K562 (cell line): ENCODE data around the gene CIB2. TPM values are rescaled to one million over a fixed set of nuclear protein-coding genes. Genes with fewer than 3 reads are reported as not detected.

Experiments
- ATAC-seq: fragments of 200-7000 bp; cut with Tn5 transposase; 3 replicates; pipeline ENCODE4 v1.9.1; 2020; ENCODE audit warnings: moderate library complexity
- BruUV-seq: library from RNA; stranded (reverse); fragments of 400-500 nt; replicated peaks from 2 replicates; lab custom pipeline; 2021; lab: Mats Ljungman, UMichigan
- CTCF ChIA-PET: fragments of 300-600 bp; formaldehyde crosslinking; extraction: SDS; loops from one replicate; lab custom pipeline; 2021; ENCODE audit warnings: low intra/inter-chr PET ratio; lab: Yijun Ruan, JAX
- POLR2A ChIA-PET: fragments of 300-600, 350-650 bp; sonication (Branson Sonifier 250); formaldehyde crosslinking; extraction: SDS; loops from one replicate; lab custom pipeline; 2021; ENCODE audit warnings: antibody characterized with exemption, inconsistent platforms; lab: Yijun Ruan, JAX
- DNase-seq, 4 experiments: peaks; one replicate each; pipeline versions ENCODE4 v3.0.0 to v3.0.0-alpha.2; 2011 to 2018; ENCODE audit warnings: low spot score in 3 of 4, mixed read lengths in 3 of 4; ENCODE audit errors: extremely low read depth in 1 of 4
- FAIRE-seq: peaks from 2 replicates; lab custom pipeline; 2011; peaks lifted over from hg19 to GRCh38; lab: Jason Lieb, UNC
- H2AFZ ChIP-seq: 2 replicates; pipeline ENCODE4 v1.6.0; 2011; ENCODE audit warnings: low read depth, low read length, control low read depth, inconsistent platforms
- H3K27ac ChIP-seq: fragments of 200-600 bp; 3 replicates; pipeline ENCODE4 v1.8.0; 2011; ENCODE audit warnings: low read depth, mild to moderate bottlenecking, control low read depth, inconsistent platforms, low read length, moderate library complexity, mixed read lengths; ENCODE audit errors: extremely low read depth
- H3K27me3 ChIP-seq, 2 experiments: fragments of 300-600 bp in 1 of 2; 2 replicates in 1 of 2; 3 replicates in 1 of 2; pipeline versions ENCODE4 v1.6.0 to v1.8.0; 2011; ENCODE audit warnings: inconsistent platforms in 2 of 2, low read length in 2 of 2, mild to moderate bottlenecking in 1 of 2, mixed read lengths in 1 of 2, moderate library complexity in 1 of 2; ENCODE audit not compliant: control insufficient read depth in 2 of 2, insufficient read depth in 2 of 2
- H3K36me3 ChIP-seq: fragments of 300-600 bp; 3 replicates; pipeline ENCODE4 v1.8.0; 2011; ENCODE audit warnings: mild to moderate bottlenecking, low read length, inconsistent platforms; ENCODE audit not compliant: control insufficient read depth, insufficient read depth
- H3K4me1 ChIP-seq, 2 experiments: fragments of 200-600 bp in 1 of 2; replicated peaks in 1 of 2; 2 replicates in 1 of 2; 3 replicates in 1 of 2; pipeline versions ENCODE4 v1.5.1 to v1.8.0; 2011; ENCODE audit warnings: inconsistent platforms in 2 of 2, low read length in 2 of 2, mild to moderate bottlenecking in 1 of 2, mixed read lengths in 1 of 2, moderate library complexity in 1 of 2; ENCODE audit not compliant: control insufficient read depth in 2 of 2, insufficient read depth in 2 of 2
- H3K4me2 ChIP-seq: 2 replicates; pipeline ENCODE4 v1.6.1; 2011; ENCODE audit warnings: low read length, control low read depth, inconsistent platforms, mixed read lengths; ENCODE audit not compliant: insufficient read depth
- H3K4me3 ChIP-seq: fragments of 200-600 bp; sonication (generic), shearing (Covaris generic); 2 replicates; pipeline ENCODE4 v1.5.1; 2016; ENCODE audit warnings: control low read depth, inconsistent platforms
- H3K79me2 ChIP-seq: fragments of 200-600 bp; 3 replicates; pipeline ENCODE4 v1.8.0; 2011; ENCODE audit warnings: low read length, inconsistent platforms; ENCODE audit not compliant: control insufficient read depth, insufficient read depth
- H3K9ac ChIP-seq, 2 experiments: 2 replicates each; pipeline versions ENCODE4 v1.6.0 to v1.6.1; 2011; ENCODE audit warnings: low read depth in 2 of 2, low read length in 2 of 2, control low read depth in 1 of 2, inconsistent platforms in 1 of 2, mild to moderate bottlenecking in 1 of 2, mixed read lengths in 1 of 2; ENCODE audit not compliant: insufficient read depth in 1 of 2
- H3K9me1 ChIP-seq: one replicate; pipeline ENCODE4 v1.6.0; 2011; ENCODE audit warnings: inconsistent platforms, mild to moderate bottlenecking, low read length, moderate library complexity; ENCODE audit not compliant: control insufficient read depth, insufficient read depth
- H3K9me3 ChIP-seq: replicated peaks from 2 replicates; pipeline ENCODE4 v1.5.1; 2011; ENCODE audit warnings: low read depth, low read length, inconsistent platforms; ENCODE audit not compliant: control insufficient read depth, insufficient read depth
- H4K20me1 ChIP-seq: replicated peaks from 2 replicates; pipeline ENCODE4 v1.6.1; 2011; ENCODE audit warnings: low read length, inconsistent platforms, mixed read lengths; ENCODE audit not compliant: control insufficient read depth, insufficient read depth
- CC2D1A ChIP-seq: fragments of 450-650 bp; IDR thresholded peaks from 2 replicates; pipeline ENCODE4 v1.6.1; 2017; ENCODE audit warnings: mild to moderate bottlenecking
- CREB5 ChIP-seq: fragments of 250-450 bp; sonication (Bioruptor Pico); IDR thresholded peaks from 2 replicates; pipeline ENCODE4 v1.5.0; 2020; ENCODE audit warnings: mild to moderate bottlenecking
- ETV1 ChIP-seq: fragments of 450-650 bp; conservative IDR thresholded peaks from 2 replicates; pipeline ENCODE4 v1.6.1; 2016; ENCODE audit warnings: missing genetic modification characterization, control low read depth, low read depth, missing compliant biosample characterization
- ID3 ChIP-seq, 2 experiments: fragments of 250-450 bp in 1 of 2; fragments of 450-650 bp in 1 of 2; sonication (Bioruptor Pico) in 1 of 2; IDR thresholded peaks; 2 replicates each; pipeline versions ENCODE4 v1.6.1 to v1.8.0; 2016 to 2021; ENCODE audit warnings: mild to moderate bottlenecking in 2 of 2, moderate library complexity in 2 of 2, missing compliant biosample characterization in 1 of 2, missing genetic modification characterization in 1 of 2
- MLLT1 ChIP-seq, 2 experiments: fragments of 450-650 bp; IDR thresholded peaks; 2 replicates each; pipeline ENCODE4 v1.6.1; 2016
- NELFE ChIP-seq: IDR thresholded peaks from 2 replicates; pipeline ENCODE4 v1.6.1; 2011; ENCODE audit warnings: mild to moderate bottlenecking; ENCODE audit not compliant: insufficient read depth, insufficient read length
- PREB ChIP-seq: sonication (generic); formaldehyde crosslinking; IDR thresholded peaks from 2 replicates; pipeline ENCODE4 v1.8.1; 2023; ENCODE audit warnings: mild to moderate bottlenecking, missing genetic modification reagents
- PTTG1 ChIP-seq: fragments of 450-650 bp; IDR thresholded peaks from 2 replicates; pipeline ENCODE4 v1.6.1; 2016; ENCODE audit warnings: low read depth, mild to moderate bottlenecking, missing genetic modification characterization, missing compliant biosample characterization
- RBM15 ChIP-seq: fragments of 200-400 bp; formaldehyde crosslinking; IDR thresholded peaks from 2 replicates; pipeline ENCODE4 v1.6.1; 2018; ENCODE audit warnings: mild to moderate bottlenecking, low read length, moderate library complexity; ENCODE audit not compliant: insufficient read depth
- ZNF175 ChIP-seq: fragments of 200-800 bp; sonication (Bioruptor generic); IDR thresholded peaks from 2 replicates; pipeline ENCODE4 v1.6.1; 2016; ENCODE audit warnings: low read depth, mild to moderate bottlenecking, missing genetic modification characterization, missing compliant biosample characterization
- ZNF232 ChIP-seq: sonication (generic); formaldehyde crosslinking; IDR thresholded peaks from 2 replicates; pipeline ENCODE4 v1.8.0; 2022; ENCODE audit warnings: mild to moderate bottlenecking, missing genetic modification reagents
- ZNF655 ChIP-seq: fragments of 250-450 bp; sonication (Bioruptor Pico); IDR thresholded peaks from 2 replicates; pipeline ENCODE4 v1.5.0; 2021
- WGBS: fragments of 100-300 bp; shearing (Covaris generic); methylation state at CpG from one replicate; pipeline ENCODE4 v1.1.6; 2016; ENCODE audit warnings: low coverage, mixed read lengths; ENCODE audit not compliant: insufficient coverage; ENCODE audit errors: missing lambda C conversion rate; 5-methylcytosine and 5-hydroxymethylcytosine counted together
- in situ Hi-C: fragments of 300-500 bp; cut with MboI; formaldehyde crosslinking; loops from 4 replicates; pipeline ENCODE4 v1.15.0; 2018; ENCODE audit warnings: inconsistent platforms, mixed read lengths
- intact Hi-C: fragments of 100-400 bp; cut with micrococcal nuclease; formaldehyde crosslinking; loops from 2 replicates; pipeline ENCODE4 v1.14.2; 2022
- polyA plus RNA-seq, 8 experiments: library from polyadenylated mRNA; depleted of rRNA in 4 of 8; stranded (reverse) in 5 of 8; unstranded in 3 of 8; fragments of >200 nt; fragmentation: Nextera tagmentation in 2 of 8; fragmentation: Illumina TruSeq in 1 of 8; extraction: Ambion mirVana in 2 of 8; extraction: Trizol in 1 of 8; gene quantifications; 2 replicates each; pipeline versions ENCODE4 v1.2.1 to v1.2.3, GENCODE V29; 2011 to 2014; ENCODE audit warnings: inconsistent platforms in 1 of 8, missing spikeins in 1 of 8
- total RNA-seq, 7 experiments: library from RNA; depleted of rRNA in 6 of 7; stranded (reverse); fragments of >200 nt in 6 of 7; fragmentation: Illumina TruSeq in 2 of 7; extraction: Trizol in 2 of 7; gene quantifications; 2 replicates each; pipeline versions ENCODE4 v1.2.1 to v1.2.3, GENCODE V29; 2011 to 2021; ENCODE audit warnings: low replicate concordance in 1 of 7

The CIB2 gene
- total and polyA plus RNA-seq, 9 of the 15 experiments (the other 6 are each of a cell fraction or from before 2014, with no cell fraction given) = 1.5 to 37.4 (median 19.4) TPM

- Histone ChIP-seq H3K4me2 (no peak overlapping the region), H2AFZ (no peak overlapping the region), H3K27ac (no peak overlapping the region), H4K20me1 (no peaks in the 10 kb centered on the region; the same call in 1 of the 2 replicates), H3K27me3 (no peaks in the 10 kb centered on the region), H3K79me2 (no peaks in the 10 kb centered on the region), H3K4me3 (no peak overlapping the region), H3K9me3 (no peaks in the 10 kb centered on the region), H3K9ac (no peak overlapping the region), H3K36me3 (no peaks in the 10 kb centered on the region), H3K9me1 (no peaks in the 10 kb centered on the region), H3K4me1 (peaks cover 5 to 9% of the 10 kb centered on the region in 2 experiments; a peak in 3 of 5 replicates)
- in situ Hi-C loops = no loop called here
- BruUV-seq = no TSS peak
- ATAC-seq (no peak; the same call in 2 of the 3 replicates), FAIRE-seq (no peak), DNase-seq (no peak)
- TF ChIP-seq CREB5 (CRISPR knock-in tag) (no peak), RBM15 (no peak), ZNF232 (CRISPR knock-in tag) (no peak), NELFE (no peak), ID3 (CRISPR knock-in tag; IDR thresholded peaks at IDR 0.05) (no peak), ID3 (tag; IDR thresholded peaks at IDR 0.05) (no peak), ZNF655 (CRISPR knock-in tag) (no peak), CC2D1A (no peak), ZNF175 (no peak), ETV1 (tag) (no peak), MLLT1 (IDR thresholded peaks at IDR 0.05) (no peak), PREB (CRISPR knock-in tag) (no peak), PTTG1 (no peak)
- ChIA-PET POLR2A (interaction anchor here (0.6 to 0.7 kb wide), 2 partner anchors 335 to 963 kb away, joined by 3 read pairs; no protein-coding TSS in a partner anchor), CTCF (no interaction called here)
- intact Hi-C loops = no loop called here
- 51% methylated on average over 3 of the region's 3 CpGs for WGBS
These were observed 11.1 kb upstream of the CIB2 start for GRCh38 chr15:78142332-78142731.
